H9 (cell line): ENCODE results near the gene ZC3H18. TPM values are rescaled to one million over a fixed set of nuclear protein-coding genes. Genes with fewer than 3 reads are reported as not detected.
A peak's percentile ranks its signal among the peaks of the same experiment; 100 is the strongest.

ENCODE experiments used
- DNase-seq: peaks from one replicate; pipeline ENCODE4 v3.0.0-alpha.2; 2017
- H2AFZ ChIP-seq: one replicate; pipeline ENCODE4 v1.6.1; 2013; ENCODE audit warnings: mild to moderate bottlenecking, low read length, control low read depth, moderate library complexity
- H2AK5ac ChIP-seq: 2 replicates; pipeline ENCODE4 v1.6.1; 2013; ENCODE audit warnings: low read length, control low read depth, mixed read lengths; ENCODE audit not compliant: insufficient read length
- H2BK120ac ChIP-seq: one replicate; pipeline ENCODE4 v1.6.1; 2013; ENCODE audit warnings: low read depth, mild to moderate bottlenecking, low read length, control low read depth, inconsistent platforms; ENCODE audit not compliant: poor library complexity, severe bottlenecking
- H2BK12ac ChIP-seq: 2 replicates; pipeline ENCODE4 v1.6.1; 2013; ENCODE audit warnings: low read length, control low read depth, mixed read lengths, low read depth; ENCODE audit not compliant: insufficient read length
- H2BK15ac ChIP-seq: 2 replicates; pipeline ENCODE4 v1.6.1; 2013; ENCODE audit warnings: low read depth, low read length, control low read depth
- H2BK20ac ChIP-seq: one replicate; pipeline ENCODE4 v1.6.1; 2013; ENCODE audit warnings: low read depth, mild to moderate bottlenecking, low read length, control low read depth, inconsistent platforms; ENCODE audit not compliant: poor library complexity, severe bottlenecking
- H2BK5ac ChIP-seq: 2 replicates; pipeline ENCODE4 v1.6.1; 2013; ENCODE audit warnings: low read length, control low read depth, mixed read lengths; ENCODE audit not compliant: insufficient read length
- H3K14ac ChIP-seq: 2 replicates; pipeline ENCODE4 v1.6.1; 2013; ENCODE audit warnings: low read length, control low read depth; ENCODE audit not compliant: insufficient read depth
- H3K18ac ChIP-seq: 2 replicates; pipeline ENCODE4 v1.6.1; 2013; ENCODE audit warnings: low read depth, mild to moderate bottlenecking, mixed read lengths, low read length, control low read depth; ENCODE audit not compliant: insufficient read length
- H3K23ac ChIP-seq: 2 replicates; pipeline ENCODE4 v1.6.1; 2013; ENCODE audit warnings: low read length, control low read depth, mixed read lengths, low read depth; ENCODE audit not compliant: insufficient read length
- H3K23me2 ChIP-seq: 2 replicates; pipeline ENCODE4 v1.6.1; 2013; ENCODE audit warnings: low read depth, mild to moderate bottlenecking, mixed read lengths, low read length, control low read depth; ENCODE audit not compliant: insufficient read length, poor library complexity, severe bottlenecking
- H3K27ac ChIP-seq: 2 replicates; pipeline ENCODE4 v1.5.1; 2013; ENCODE audit warnings: low read length, control low read depth, mixed read lengths, low read depth; ENCODE audit not compliant: insufficient read length
- H3K27me3 ChIP-seq: 2 replicates; pipeline ENCODE4 v1.6.1; 2013; ENCODE audit warnings: low read length, control low read depth, inconsistent platforms; ENCODE audit not compliant: insufficient read depth
- H3K4ac ChIP-seq: 2 replicates; pipeline ENCODE4 v1.6.1; 2013; ENCODE audit warnings: low read depth, mild to moderate bottlenecking, control low read depth, inconsistent platforms, low read length, moderate library complexity
- H3K4me1 ChIP-seq: 2 replicates; pipeline ENCODE4 v1.6.1; 2013; ENCODE audit warnings: low read length, control low read depth, inconsistent platforms; ENCODE audit not compliant: insufficient read depth
- H3K4me2 ChIP-seq: 2 replicates; pipeline ENCODE4 v1.6.1; 2013; ENCODE audit warnings: low read length, control low read depth, mixed read lengths; ENCODE audit not compliant: insufficient read length, insufficient read depth
- H3K56ac ChIP-seq: 2 replicates; pipeline ENCODE4 v1.6.1; 2013; ENCODE audit warnings: low read depth, mild to moderate bottlenecking, mixed read lengths, low read length, control low read depth; ENCODE audit not compliant: insufficient read length
- H3K79me1 ChIP-seq: 2 replicates; pipeline ENCODE4 v1.6.1; 2013; ENCODE audit warnings: low read depth, mild to moderate bottlenecking, moderate library complexity, low read length, control low read depth, inconsistent platforms; ENCODE audit not compliant: insufficient read depth, poor library complexity, severe bottlenecking
- H3K79me2 ChIP-seq: 2 replicates; pipeline ENCODE4 v1.6.1; 2013; ENCODE audit warnings: low read length, control low read depth, inconsistent platforms; ENCODE audit not compliant: insufficient read depth
- H3K9ac ChIP-seq: 2 replicates; pipeline ENCODE4 v1.6.1; 2013; ENCODE audit warnings: low read length, control low read depth, mixed read lengths; ENCODE audit not compliant: insufficient read length; ENCODE audit errors: extremely low read depth
- H3K9me3 ChIP-seq: one replicate; pipeline ENCODE4 v1.6.1; 2013; ENCODE audit warnings: low read depth, low read length, inconsistent platforms; ENCODE audit not compliant: control insufficient read depth
- H3T11ph ChIP-seq: one replicate; pipeline ENCODE4 v1.6.1; 2013; ENCODE audit warnings: mild to moderate bottlenecking, low read length, control low read depth, inconsistent platforms
- H4K20me1 ChIP-seq: one replicate; pipeline ENCODE4 v1.6.1; 2013; ENCODE audit not compliant: control insufficient read depth, insufficient read length, insufficient read depth
- H4K5ac ChIP-seq: 2 replicates; pipeline ENCODE4 v1.6.1; 2013; ENCODE audit warnings: low read depth, mild to moderate bottlenecking, mixed read lengths, low read length, control low read depth; ENCODE audit not compliant: insufficient read length
- H4K8ac ChIP-seq: replicated peaks from 2 replicates; pipeline ENCODE4 v1.6.1; 2013; ENCODE audit warnings: low read length, control low read depth, mixed read lengths, low read depth; ENCODE audit not compliant: insufficient read length
- H4K91ac ChIP-seq: 2 replicates; pipeline ENCODE4 v1.6.1; 2013; ENCODE audit warnings: low read depth, mild to moderate bottlenecking, moderate library complexity, mixed read lengths, low read length, control low read depth; ENCODE audit not compliant: insufficient read length
- H3K27ac Mint-ChIP-seq, 3 experiments: 2 replicates in 2 of 3; 3 replicates in 1 of 3; pipeline ENCODE4 v1.8.0; 2020 to 2021; ENCODE audit warnings: mixed read lengths in 3 of 3, mild to moderate bottlenecking in 1 of 3, moderate library complexity in 1 of 3
- H3K27me3 Mint-ChIP-seq: 2 replicates; pipeline ENCODE4 v1.8.0; 2021; ENCODE audit warnings: low read depth, mild to moderate bottlenecking, moderate library complexity, mixed read lengths
- H3K36me3 Mint-ChIP-seq, 3 experiments: 2 replicates in 2 of 3; 3 replicates in 1 of 3; pipeline ENCODE4 v1.8.0; 2020 to 2021; ENCODE audit warnings: low read depth in 3 of 3, mixed read lengths in 3 of 3; ENCODE audit not compliant: insufficient read depth in 1 of 3
- H3K4me1 Mint-ChIP-seq, 2 experiments: 2 replicates each; pipeline ENCODE4 v1.8.0; 2020; ENCODE audit warnings: mixed read lengths in 2 of 2
- H3K4me3 Mint-ChIP-seq, 2 experiments: 2 replicates in 1 of 2; 3 replicates in 1 of 2; pipeline ENCODE4 v1.8.0; 2020 to 2021; ENCODE audit warnings: mild to moderate bottlenecking in 2 of 2, mixed read lengths in 2 of 2, moderate library complexity in 1 of 2
- H3K9me3 Mint-ChIP-seq, 2 experiments: 2 replicates in 1 of 2; 3 replicates in 1 of 2; pipeline ENCODE4 v1.8.0; 2020; ENCODE audit warnings: mild to moderate bottlenecking in 2 of 2, mixed read lengths in 2 of 2, moderate library complexity in 1 of 2
- WGBS: extraction: QIAGEN DNeasy Blood & Tissue Kit; methylation state at CpG from one replicate; pipeline ENCODE4 v1.1.7; 2013; ENCODE audit warnings: missing lambda C conversion rate, low lambda C conversion rate, mixed read lengths; ENCODE audit not compliant: insufficient read length; ENCODE audit errors: extremely low coverage; 5-methylcytosine and 5-hydroxymethylcytosine counted together
- total RNA-seq: library from RNA; stranded (reverse); gene quantifications from 2 replicates; pipeline ENCODE4 v1.2.1, GENCODE V29; 2021
- TF ChIP-seq, protein P1 (sequence below): fragments of 200-600 bp; sonication (generic); conservative IDR thresholded peaks from 3 replicates; pipeline ENCODE4 v1.8.0; 2021; ENCODE audit warnings: antibody characterized with exemption, mild to moderate bottlenecking

Gene ZC3H18
- total RNA-seq, 1 experiment from 2014 or later, result 69.7 TPM

DNA sequence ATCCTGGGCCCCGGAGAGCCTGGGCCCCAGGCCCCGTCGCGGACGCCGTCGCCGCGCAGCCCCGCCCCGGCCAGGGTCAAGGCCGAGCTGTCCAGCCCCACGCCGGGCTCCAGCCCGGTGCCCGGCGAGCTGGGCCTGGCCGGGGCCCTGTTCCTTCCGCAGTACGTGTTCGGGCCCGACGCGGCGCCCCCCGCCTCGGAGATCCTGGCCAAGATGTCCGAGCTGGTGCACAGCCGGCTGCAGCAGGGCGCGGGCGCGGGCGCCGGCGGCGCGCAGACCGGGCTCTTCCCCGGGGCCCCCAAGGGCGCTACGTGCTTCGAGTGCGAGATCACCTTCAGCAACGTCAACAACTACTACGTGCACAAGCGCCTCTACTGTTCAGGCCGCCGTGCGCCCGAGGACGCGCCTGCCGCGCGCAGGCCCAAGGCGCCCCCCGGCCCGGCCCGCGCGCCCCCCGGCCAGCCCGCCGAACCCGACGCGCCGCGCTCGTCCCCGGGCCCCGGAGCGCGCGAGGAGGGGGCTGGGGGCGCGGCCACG is 36.8 kb upstream of the ZC3H18 start:
- Histone ChIP-seq H3K27me3 (no peaks in the 10 kb centered on the region), H3K4me2 (peak overlapping the region; percentile 52), H4K5ac (no peak overlapping the region), H3K4me1 (no peaks in the 10 kb centered on the region), H4K8ac (no peak overlapping the region), H3K23ac (no peak overlapping the region), H2BK20ac (no peak overlapping the region), H3K79me1 (no peaks in the 10 kb centered on the region), H3K9me3 (no peaks in the 10 kb centered on the region), H4K20me1 (no peaks in the 10 kb centered on the region), H2BK12ac (no peak overlapping the region), H3K56ac (no peak overlapping the region), H3K27ac (no peak overlapping the region), H2AK5ac (no peak overlapping the region), H3K79me2 (no peaks in the 10 kb centered on the region), H3K9ac (no peak overlapping the region), H3K23me2 (peaks cover 7% of the 10 kb centered on the region), H2BK120ac (no peak overlapping the region), H4K91ac (no peak overlapping the region), H3K18ac (no peak overlapping the region), H2BK15ac (no peak overlapping the region), H3K14ac (no peak overlapping the region), H2AFZ (no peak overlapping the region), H3T11ph (no peak overlapping the region), H3K4ac (no peak overlapping the region), H2BK5ac (no peak overlapping the region)
- H3K9me3 Mint-ChIP-seq, result no peaks in the 10 kb centered on the region
- H3K27ac Mint-ChIP-seq, result no peak overlapping the region
- H3K36me3 Mint-ChIP-seq, result peaks cover 4 to 21% (median 12%) of the 10 kb centered on the region in 3 experiments; a peak in 6 of 7 replicates
- peaks cover 2 to 24% of the 10 kb centered on the region in 2 experiments for H3K4me1 Mint-ChIP-seq
- no CpG with 5 or more reads among the region's 79 CpGs for WGBS
- H3K4me3 Mint-ChIP-seq, result peak overlapping the region in 1 of 2 experiments; percentile 42; a peak in 3 of 5 replicates
- H3K27me3 Mint-ChIP-seq, result peaks cover 16% of the 10 kb centered on the region
- no peak for DNase-seq
- TF ChIP-seq, protein P1, sequence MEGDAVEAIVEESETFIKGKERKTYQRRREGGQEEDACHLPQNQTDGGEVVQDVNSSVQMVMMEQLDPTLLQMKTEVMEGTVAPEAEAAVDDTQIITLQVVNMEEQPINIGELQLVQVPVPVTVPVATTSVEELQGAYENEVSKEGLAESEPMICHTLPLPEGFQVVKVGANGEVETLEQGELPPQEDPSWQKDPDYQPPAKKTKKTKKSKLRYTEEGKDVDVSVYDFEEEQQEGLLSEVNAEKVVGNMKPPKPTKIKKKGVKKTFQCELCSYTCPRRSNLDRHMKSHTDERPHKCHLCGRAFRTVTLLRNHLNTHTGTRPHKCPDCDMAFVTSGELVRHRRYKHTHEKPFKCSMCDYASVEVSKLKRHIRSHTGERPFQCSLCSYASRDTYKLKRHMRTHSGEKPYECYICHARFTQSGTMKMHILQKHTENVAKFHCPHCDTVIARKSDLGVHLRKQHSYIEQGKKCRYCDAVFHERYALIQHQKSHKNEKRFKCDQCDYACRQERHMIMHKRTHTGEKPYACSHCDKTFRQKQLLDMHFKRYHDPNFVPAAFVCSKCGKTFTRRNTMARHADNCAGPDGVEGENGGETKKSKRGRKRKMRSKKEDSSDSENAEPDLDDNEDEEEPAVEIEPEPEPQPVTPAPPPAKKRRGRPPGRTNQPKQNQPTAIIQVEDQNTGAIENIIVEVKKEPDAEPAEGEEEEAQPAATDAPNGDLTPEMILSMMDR, result no peak
